ENCODE measurements around the gene LPAR3.

DNA sequence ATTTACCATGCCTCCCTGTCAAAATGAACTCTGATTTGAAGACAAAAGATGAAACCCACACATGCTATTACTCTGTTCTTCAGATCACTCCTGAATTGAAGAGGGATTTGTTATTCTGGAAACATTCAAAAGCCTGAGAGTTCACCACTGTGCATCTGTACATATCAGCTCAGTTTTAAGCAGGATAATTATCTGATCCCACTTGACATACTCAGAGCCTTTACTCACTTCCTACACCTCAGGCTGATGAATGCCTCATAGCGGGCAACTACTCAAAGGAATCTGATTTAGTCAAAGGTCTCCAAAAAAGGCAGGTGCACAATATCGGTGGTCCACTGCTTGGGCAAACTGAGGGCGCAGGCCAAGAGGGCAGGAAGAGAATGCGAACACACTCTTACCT, 47.5 kb upstream of the LPAR3 start:
- TF ChIP-seq SIN3A (IDR thresholded peaks at IDR 0.05; ENCODE audit: borderline replicate concordance, low read depth, low read length) (no peak), EZH2phosphoT487 (IDR thresholded peaks at IDR 0.05; ENCODE audit: borderline replicate concordance, low read depth) (no peak), POLR2AphosphoS5 (IDR thresholded peaks at IDR 0.05; ENCODE audit: low read depth, low read length) (no peak), NRF1 (IDR thresholded peaks at IDR 0.05; ENCODE audit: low read depth, low read length) (no peak), EP300 (IDR thresholded peaks at IDR 0.05; ENCODE audit: borderline replicate concordance in 1 of 2, low read depth in 1 of 2, low read length in 1 of 2) (no peak), TAF1 (IDR thresholded peaks at IDR 0.05; ENCODE audit: borderline replicate concordance, low read depth, low read length) (no peak), GATA2 (CRISPR knock-in tag; IDR thresholded peaks at IDR 0.05) (no peak), MAX (IDR thresholded peaks at IDR 0.05; ENCODE audit: low read depth) (no peak), RAD21 (IDR thresholded peaks at IDR 0.05; ENCODE audit: low read length) (no peak)
- TF ChIP-seq, protein P1, sequence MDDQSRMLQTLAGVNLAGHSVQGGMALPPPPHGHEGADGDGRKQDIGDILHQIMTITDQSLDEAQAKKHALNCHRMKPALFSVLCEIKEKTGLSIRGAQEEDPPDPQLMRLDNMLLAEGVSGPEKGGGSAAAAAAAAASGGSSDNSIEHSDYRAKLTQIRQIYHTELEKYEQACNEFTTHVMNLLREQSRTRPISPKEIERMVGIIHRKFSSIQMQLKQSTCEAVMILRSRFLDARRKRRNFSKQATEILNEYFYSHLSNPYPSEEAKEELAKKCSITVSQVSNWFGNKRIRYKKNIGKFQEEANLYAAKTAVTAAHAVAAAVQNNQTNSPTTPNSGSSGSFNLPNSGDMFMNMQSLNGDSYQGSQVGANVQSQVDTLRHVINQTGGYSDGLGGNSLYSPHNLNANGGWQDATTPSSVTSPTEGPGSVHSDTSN (IDR thresholded peaks at IDR 0.05), result no peak
- TF ChIP-seq, protein P2, sequence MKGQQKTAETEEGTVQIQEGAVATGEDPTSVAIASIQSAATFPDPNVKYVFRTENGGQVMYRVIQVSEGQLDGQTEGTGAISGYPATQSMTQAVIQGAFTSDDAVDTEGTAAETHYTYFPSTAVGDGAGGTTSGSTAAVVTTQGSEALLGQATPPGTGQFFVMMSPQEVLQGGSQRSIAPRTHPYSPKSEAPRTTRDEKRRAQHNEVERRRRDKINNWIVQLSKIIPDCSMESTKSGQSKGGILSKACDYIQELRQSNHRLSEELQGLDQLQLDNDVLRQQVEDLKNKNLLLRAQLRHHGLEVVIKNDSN (IDR thresholded peaks at IDR 0.05; ENCODE audit: borderline replicate concordance, low read depth), result no peak
- TF ChIP-seq, protein P3, sequence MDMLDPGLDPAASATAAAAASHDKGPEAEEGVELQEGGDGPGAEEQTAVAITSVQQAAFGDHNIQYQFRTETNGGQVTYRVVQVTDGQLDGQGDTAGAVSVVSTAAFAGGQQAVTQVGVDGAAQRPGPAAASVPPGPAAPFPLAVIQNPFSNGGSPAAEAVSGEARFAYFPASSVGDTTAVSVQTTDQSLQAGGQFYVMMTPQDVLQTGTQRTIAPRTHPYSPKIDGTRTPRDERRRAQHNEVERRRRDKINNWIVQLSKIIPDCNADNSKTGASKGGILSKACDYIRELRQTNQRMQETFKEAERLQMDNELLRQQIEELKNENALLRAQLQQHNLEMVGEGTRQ (IDR thresholded peaks at IDR 0.05; ENCODE audit: borderline replicate concordance, low read depth, low read length), result no peak
- TF ChIP-seq, protein P4, sequence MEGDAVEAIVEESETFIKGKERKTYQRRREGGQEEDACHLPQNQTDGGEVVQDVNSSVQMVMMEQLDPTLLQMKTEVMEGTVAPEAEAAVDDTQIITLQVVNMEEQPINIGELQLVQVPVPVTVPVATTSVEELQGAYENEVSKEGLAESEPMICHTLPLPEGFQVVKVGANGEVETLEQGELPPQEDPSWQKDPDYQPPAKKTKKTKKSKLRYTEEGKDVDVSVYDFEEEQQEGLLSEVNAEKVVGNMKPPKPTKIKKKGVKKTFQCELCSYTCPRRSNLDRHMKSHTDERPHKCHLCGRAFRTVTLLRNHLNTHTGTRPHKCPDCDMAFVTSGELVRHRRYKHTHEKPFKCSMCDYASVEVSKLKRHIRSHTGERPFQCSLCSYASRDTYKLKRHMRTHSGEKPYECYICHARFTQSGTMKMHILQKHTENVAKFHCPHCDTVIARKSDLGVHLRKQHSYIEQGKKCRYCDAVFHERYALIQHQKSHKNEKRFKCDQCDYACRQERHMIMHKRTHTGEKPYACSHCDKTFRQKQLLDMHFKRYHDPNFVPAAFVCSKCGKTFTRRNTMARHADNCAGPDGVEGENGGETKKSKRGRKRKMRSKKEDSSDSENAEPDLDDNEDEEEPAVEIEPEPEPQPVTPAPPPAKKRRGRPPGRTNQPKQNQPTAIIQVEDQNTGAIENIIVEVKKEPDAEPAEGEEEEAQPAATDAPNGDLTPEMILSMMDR (IDR thresholded peaks at IDR 0.05), result no peak

Data from SK-N-SH (cell line).